B cell (primary cell): ENCODE measurements around the gene VPS9D1. TPM values are rescaled to one million over a fixed set of nuclear protein-coding genes. Genes with fewer than 3 reads are reported as not detected.

Experiments
- ATAC-seq: fragments of 200-7000 bp; cut with Tn5 transposase; one replicate; pipeline ENCODE4 v1.10.0; 2021; ENCODE audit warnings: low read depth, mild to moderate bottlenecking, moderate number of reproducible peaks, moderate library complexity
- CTCF ChIA-PET: fragments of 350-600 bp; sonication (Branson Sonifier 250); formaldehyde crosslinking; loops from one replicate; lab custom pipeline; 2021; ENCODE audit warnings: antibody characterized with exemption, inconsistent platforms; lab: Charles Lee
- POLR2A ChIA-PET: fragments of 350-600 bp; sonication (Branson Sonifier 250); formaldehyde crosslinking; loops from one replicate; lab custom pipeline; 2021; ENCODE audit warnings: antibody characterized with exemption; lab: Charles Lee
- DNase-seq: peaks from one replicate; pipeline ENCODE4 v3.0.0; 2013
- H2AFZ ChIP-seq: 2 replicates; pipeline ENCODE4 v1.6.1; 2012; ENCODE audit warnings: mild to moderate bottlenecking, low read depth, low read length; ENCODE audit not compliant: insufficient read depth, poor library complexity, severe bottlenecking
- H3K27ac ChIP-seq, 2 donors: 1 replicate in 1 of 2; 2 replicates in 1 of 2; pipeline ENCODE4 v1.5.1; 2012 to 2013; ENCODE audit warnings: low read length in 2 of 2, mild to moderate bottlenecking in 2 of 2, moderate library complexity in 1 of 2
- H3K27me3 ChIP-seq, 4 experiments: fragments of 200-600 bp in 1 of 4; sonication (generic) in 1 of 4; replicated peaks in 1 of 4; 1 replicate in 2 of 4; 2 replicates in 2 of 4; pipeline versions ENCODE4 v1.6.1 to v1.7.0; 2013 to 2016; ENCODE audit warnings: low read length in 3 of 4, mild to moderate bottlenecking in 2 of 4, mixed read lengths in 1 of 4, moderate library complexity in 1 of 4; ENCODE audit not compliant: insufficient read depth in 4 of 4, control insufficient read depth in 3 of 4; ENCODE audit errors: control extremely low read depth in 1 of 4
- H3K36me3 ChIP-seq, 2 experiments: replicated peaks in 1 of 2; 1 replicate in 1 of 2; 2 replicates in 1 of 2; pipeline versions ENCODE4 v1.6.1 to v1.7.1; 2013; ENCODE audit warnings: low read length in 1 of 2; ENCODE audit not compliant: insufficient read depth in 2 of 2, control insufficient read depth in 1 of 2; ENCODE audit errors: control extremely low read depth in 1 of 2, extremely low read depth in 1 of 2
- H3K4me1 ChIP-seq, 2 donors: fragments of 200-600 bp in 1 of 2; sonication (generic) in 1 of 2; 1 replicate in 1 of 2; 2 replicates in 1 of 2; pipeline versions ENCODE4 v1.5.1 to v1.6.1; 2013 to 2017; ENCODE audit warnings: low read length in 2 of 2; ENCODE audit not compliant: control insufficient read depth in 2 of 2, insufficient read depth in 2 of 2
- H3K4me2 ChIP-seq: replicated peaks from 2 replicates; pipeline ENCODE3; 2012; ENCODE audit warnings: mild to moderate bottlenecking, low read depth, low read length; ENCODE audit not compliant: poor library complexity, severe bottlenecking
- H3K4me3 ChIP-seq, 5 experiments: fragments of 200-600 bp in 1 of 5; sonication (generic) in 1 of 5; 1 replicate in 3 of 5; 2 replicates in 2 of 5; pipeline versions ENCODE4 v1.5.1 to v1.7.0; 2011 to 2016; ENCODE audit warnings: low read length in 4 of 5, mild to moderate bottlenecking in 4 of 5, low read depth in 2 of 5, control low read depth in 1 of 5, moderate library complexity in 1 of 5; ENCODE audit not compliant: insufficient read depth in 1 of 5; ENCODE audit errors: control extremely low read depth in 1 of 5, extremely low read depth in 1 of 5
- H3K79me2 ChIP-seq: fragments of 200-600 bp; sonication (generic); one replicate; pipeline ENCODE4 v1.6.0; 2016; ENCODE audit warnings: low read length; ENCODE audit not compliant: control insufficient read depth, insufficient read depth
- H3K9ac ChIP-seq: fragments of 200-600 bp; sonication (generic); 2 replicates; pipeline ENCODE4 v1.6.1; 2017; ENCODE audit warnings: mild to moderate bottlenecking, low read length, moderate library complexity
- H3K9me3 ChIP-seq, 3 donors: one replicate each; pipeline versions ENCODE4 v1.6.1 to v1.7.1; 2013; ENCODE audit warnings: low read length in 2 of 3; ENCODE audit not compliant: control insufficient read depth in 2 of 3, insufficient read depth in 1 of 3; ENCODE audit errors: control extremely low read depth in 1 of 3
- H4K20me1 ChIP-seq: 2 replicates; pipeline ENCODE4 v1.6.0; 2012; ENCODE audit warnings: mild to moderate bottlenecking, low read length; ENCODE audit not compliant: insufficient read depth, control insufficient read depth, poor library complexity, severe bottlenecking
- H3K27ac Mint-ChIP-seq: one replicate; pipeline ENCODE4 v1.8.0; 2021; ENCODE audit warnings: mixed read lengths
- H3K27me3 Mint-ChIP-seq: one replicate; pipeline ENCODE4 v1.8.0; 2021; ENCODE audit warnings: mixed read lengths
- H3K4me1 Mint-ChIP-seq: one replicate; pipeline ENCODE4 v1.8.0; 2021; ENCODE audit warnings: mixed read lengths
- H3K4me3 Mint-ChIP-seq: one replicate; pipeline ENCODE4 v1.8.0; 2021; ENCODE audit warnings: mixed read lengths
- H3K9me3 Mint-ChIP-seq: one replicate; pipeline ENCODE4 v1.8.0; 2022; ENCODE audit warnings: mixed read lengths; ENCODE audit not compliant: insufficient read depth
- EZH2 ChIP-seq: IDR thresholded peaks from 2 replicates; pipeline ENCODE4 v1.6.1; 2012; ENCODE audit warnings: borderline replicate concordance, low read depth, mild to moderate bottlenecking, moderate library complexity, low read length; ENCODE audit not compliant: insufficient read depth, poor library complexity, severe bottlenecking
- WGBS: methylation state at CpG from one replicate; pipeline ENCODE4 v1.1.5; 2013; ENCODE audit warnings: missing lambda C conversion rate; ENCODE audit not compliant: insufficient coverage; 5-methylcytosine and 5-hydroxymethylcytosine counted together
- intact Hi-C: fragments of 100-400 bp; cut with micrococcal nuclease; formaldehyde crosslinking; loops from one replicate; pipeline ENCODE4 v1.10.0; 2022
- polyA plus RNA-seq: library from polyadenylated mRNA; depleted of rRNA; stranded (reverse); fragments of >200 nt; gene quantifications from 2 replicates; pipeline ENCODE4 v1.2.3, GENCODE V29; 2012
- total RNA-seq, 2 donors: library from RNA; stranded (reverse); fragments of 120-200 nt in 1 of 2; gene quantifications; 1 replicate in 1 of 2; 2 replicates in 1 of 2; pipeline versions ENCODE4 v1.2.3 to v1.2.4, GENCODE V29; 2013 to 2022
- TF ChIP-seq, protein P1 (sequence below): fragments of 200-600 bp; IDR thresholded peaks from one replicate; pipeline ENCODE4 v1.8.0; 2022; ENCODE audit warnings: antibody characterized with exemption, mild to moderate bottlenecking

VPS9D1 gene
- total and polyA plus RNA-seq, 2 donors (not counting 1 experiment from before 2014, with no cell fraction given) = 14.6 to 24.0 TPM

DNA sequence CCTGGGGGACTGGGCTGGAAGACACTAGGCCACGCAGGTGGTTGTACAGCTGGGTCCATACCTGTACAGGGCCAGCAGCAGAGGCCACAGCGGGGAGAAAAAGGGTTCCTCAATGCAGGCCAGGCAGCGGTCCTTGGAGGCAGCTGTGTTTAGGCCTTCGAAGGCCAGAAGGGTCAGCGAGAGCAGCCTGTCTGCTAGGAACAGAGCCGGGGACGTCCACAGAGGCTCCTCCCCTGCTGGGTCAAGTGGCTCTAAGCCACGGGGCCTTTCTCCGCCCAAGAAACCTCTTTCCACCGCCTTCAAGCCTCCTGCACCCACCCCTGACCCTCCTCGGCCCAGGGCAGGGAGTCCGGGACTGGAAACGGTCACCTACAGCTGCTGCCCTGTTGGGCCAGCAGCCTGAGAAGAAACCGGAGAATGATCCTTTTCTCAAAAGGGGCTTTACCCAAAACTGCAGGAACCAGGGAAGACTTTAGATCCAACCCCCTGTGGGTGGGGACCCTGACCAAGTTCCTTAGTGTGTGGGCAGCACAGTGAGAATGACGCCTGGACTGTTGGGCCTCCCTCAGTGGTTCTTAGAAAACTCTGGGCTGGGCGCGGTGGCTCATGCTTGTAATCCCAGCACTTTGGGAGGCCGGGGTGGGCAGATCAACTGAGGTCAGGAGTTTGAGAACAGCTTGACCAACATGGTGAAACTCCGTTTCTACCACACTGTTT lies 10.8 kb downstream of the VPS9D1 start:
- Mint-ChIP-seq H3K4me3 (peak overlapping the region; percentile 37), H3K4me1 (peaks cover 8% of the 10 kb centered on the region), H3K9me3 (no peaks in the 10 kb centered on the region), H3K27ac (peak overlapping the region; percentile 6), H3K27me3 (no peaks in the 10 kb centered on the region)
- no peaks in the 10 kb centered on the region for H3K79me2 ChIP-seq
- 92% methylated on average over 17 of the region's 19 CpGs for WGBS
- intact Hi-C loops = loop anchor here (10.0 kb wide), 1 partner anchor 55 kb away; no protein-coding TSS in a partner anchor
- no peak overlapping the region for H3K27ac ChIP-seq
- H2AFZ ChIP-seq = no peak overlapping the region
- no peak overlapping the region for H3K4me3 ChIP-seq
- ChIA-PET CTCF (interaction anchor here (1.1 to 7.6 kb wide), 3 partner anchors 83 to 152 kb away, joined by 3 to 105 read pairs (median 3); no protein-coding TSS in a partner anchor), POLR2A (interaction anchor here (0.6 to 1.0 kb wide), 2 partner anchors 31 to 128 kb away, joined by 3 to 8 read pairs; no protein-coding TSS in a partner anchor)
- H3K9me3 ChIP-seq = no peaks in the 10 kb centered on the region
- H3K4me2 ChIP-seq = no peak overlapping the region
- H3K4me1 ChIP-seq = peaks cover 13 to 19% of the 10 kb centered on the region in 2 donors
- TF ChIP-seq EZH2 = no peak
- TF ChIP-seq, protein P1, sequence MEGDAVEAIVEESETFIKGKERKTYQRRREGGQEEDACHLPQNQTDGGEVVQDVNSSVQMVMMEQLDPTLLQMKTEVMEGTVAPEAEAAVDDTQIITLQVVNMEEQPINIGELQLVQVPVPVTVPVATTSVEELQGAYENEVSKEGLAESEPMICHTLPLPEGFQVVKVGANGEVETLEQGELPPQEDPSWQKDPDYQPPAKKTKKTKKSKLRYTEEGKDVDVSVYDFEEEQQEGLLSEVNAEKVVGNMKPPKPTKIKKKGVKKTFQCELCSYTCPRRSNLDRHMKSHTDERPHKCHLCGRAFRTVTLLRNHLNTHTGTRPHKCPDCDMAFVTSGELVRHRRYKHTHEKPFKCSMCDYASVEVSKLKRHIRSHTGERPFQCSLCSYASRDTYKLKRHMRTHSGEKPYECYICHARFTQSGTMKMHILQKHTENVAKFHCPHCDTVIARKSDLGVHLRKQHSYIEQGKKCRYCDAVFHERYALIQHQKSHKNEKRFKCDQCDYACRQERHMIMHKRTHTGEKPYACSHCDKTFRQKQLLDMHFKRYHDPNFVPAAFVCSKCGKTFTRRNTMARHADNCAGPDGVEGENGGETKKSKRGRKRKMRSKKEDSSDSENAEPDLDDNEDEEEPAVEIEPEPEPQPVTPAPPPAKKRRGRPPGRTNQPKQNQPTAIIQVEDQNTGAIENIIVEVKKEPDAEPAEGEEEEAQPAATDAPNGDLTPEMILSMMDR = no peak
- H3K27me3 ChIP-seq = no peaks in the 10 kb centered on the region
- no peaks in the 10 kb centered on the region for H4K20me1 ChIP-seq
- no peaks in the 10 kb centered on the region for H3K36me3 ChIP-seq
- H3K9ac ChIP-seq = no peak overlapping the region
- ATAC-seq (no peak), DNase-seq (no peak)

DNA sequence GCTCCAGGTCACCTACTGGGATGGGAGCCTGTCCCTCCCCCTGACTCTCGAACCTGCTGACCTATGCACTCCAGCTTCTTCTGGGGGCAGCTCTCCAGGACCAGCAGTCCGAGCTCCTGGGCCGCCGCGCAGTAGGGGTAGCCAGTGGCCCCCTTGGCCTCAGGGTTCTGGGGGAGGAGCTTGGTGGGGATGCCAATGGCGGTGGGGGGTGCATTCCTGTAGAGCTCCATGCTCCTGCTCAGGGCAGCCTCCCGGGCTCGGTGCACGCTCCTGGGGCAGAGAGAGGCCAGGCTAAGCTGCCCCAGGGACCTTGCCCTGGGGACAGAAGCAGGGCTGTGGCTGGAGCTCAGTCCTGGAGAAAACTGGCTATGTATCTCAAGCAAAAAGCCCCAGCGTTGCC lies 11.5 kb downstream of the VPS9D1 start:
- peak overlapping the region; percentile 6 for H3K27ac Mint-ChIP-seq
- ChIA-PET POLR2A (interaction anchor here (0.6 to 1.0 kb wide), 3 partner anchors 29 to 129 kb away, joined by 3 to 8 read pairs (median 7); no protein-coding TSS in a partner anchor), CTCF (interaction anchor here (1.2 to 7.6 kb wide), 4 partner anchors 53 to 153 kb away, joined by 3 to 105 read pairs (median 3); no protein-coding TSS in a partner anchor)
- Histone ChIP-seq H2AFZ (no peak overlapping the region), H3K36me3 (no peaks in the 10 kb centered on the region), H3K9me3 (no peaks in the 10 kb centered on the region), H3K27ac (no peak overlapping the region), H3K9ac (no peak overlapping the region), H3K27me3 (no peaks in the 10 kb centered on the region), H4K20me1 (no peaks in the 10 kb centered on the region), H3K4me2 (no peak overlapping the region), H3K4me1 (peaks cover 13 to 19% of the 10 kb centered on the region in 2 donors), H3K79me2 (no peaks in the 10 kb centered on the region), H3K4me3 (no peak overlapping the region)
- TF ChIP-seq, protein P1 = no peak
- no peak for TF ChIP-seq EZH2
- peaks cover 8% of the 10 kb centered on the region for H3K4me1 Mint-ChIP-seq
- WGBS = 95% methylated on average over 10 of the region's 10 CpGs
- intact Hi-C loops = loop anchor here (10.0 kb wide), 1 partner anchor 56 kb away; no protein-coding TSS in a partner anchor
- H3K27me3 Mint-ChIP-seq = no peaks in the 10 kb centered on the region
- no peaks in the 10 kb centered on the region for H3K9me3 Mint-ChIP-seq
- no peak for DNase-seq
- ATAC-seq = no peak
- no peak overlapping the region for H3K4me3 Mint-ChIP-seq
